Activated CD8-positive, alpha-beta memory T cell treated with anti-CD3 and anti-CD28 coated beads, Interleukin-2, amount 50 U/mL, for 24 hours (primary cell): ENCODE measurements around the gene CTXND2.

Source experiments
- DNase-seq: peaks from one replicate; pipeline ENCODE4 v3.0.0-alpha.2; 2020; ENCODE audit errors: extremely low read depth

CTXND2 gene

GRCh38 chr1:150960646-150961045 is 73.7 kb downstream of the CTXND2 start:
- DNase-seq: no peak

DNA sequence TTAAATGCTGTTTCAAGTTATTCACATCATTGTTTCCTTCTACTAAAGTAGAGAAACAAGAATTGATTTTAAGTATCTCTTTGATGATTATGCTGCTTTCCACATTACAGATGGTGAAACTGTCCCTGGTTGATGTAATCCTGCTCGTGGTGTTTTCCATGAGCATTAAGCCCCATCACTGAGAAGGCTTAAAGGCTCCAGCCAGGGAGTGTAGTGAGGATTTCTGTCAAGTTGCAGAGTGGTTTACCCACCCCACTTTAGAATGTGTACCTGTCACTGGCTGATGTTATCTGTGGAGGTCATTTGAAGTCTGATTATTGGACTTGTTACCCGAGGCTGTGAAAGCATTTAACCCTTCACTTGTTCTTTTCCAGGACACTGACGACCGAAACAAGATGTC is 74.8 kb downstream of the CTXND2 start:
- no peak for DNase-seq
